Measurements from ENCODE around the gene IL1RL2. TPM values are rescaled to one million over a fixed set of nuclear protein-coding genes. Genes with fewer than 3 reads are reported as not detected.

The IL1RL2 gene
- total and polyA plus RNA-seq, 4 donors, result 0.98 to 2.0 (median 1.3) TPM

- no peak for TF ChIP-seq CTCF (IDR thresholded peaks at IDR 0.05; ENCODE audit: low read depth, low read length, missing input control)
- TF ChIP-seq TAF1 (conservative IDR thresholded peaks at IDR 0.05), result no peak
- TF ChIP-seq YY1 (IDR thresholded peaks at IDR 0.05), result no peak
- no peak for TF ChIP-seq MAX (IDR thresholded peaks at IDR 0.05)
These were observed 79.4 kb downstream of the IL1RL2 start (continued) for GRCh38 chr2:102266204-102266603.

GRCh38 chr2:102267774-102268173 is 81.0 kb downstream of the IL1RL2 start:
- Histone ChIP-seq H3K9me3 (ENCODE audit: control insufficient read depth in 4 of 4, low read length in 3 of 4) (no peaks in the 10 kb centered on the region), H3K36me3 (ENCODE audit: control insufficient read depth in 4 of 4, insufficient read depth in 3 of 4, low read depth in 1 of 4, low read length in 3 of 4) (no peaks in the 10 kb centered on the region), H3K4me1 (ENCODE audit: control insufficient read depth in 4 of 4, insufficient read depth in 4 of 4, low read length in 3 of 4) (no peaks in the 10 kb centered on the region), H3K27ac (ENCODE audit: low read depth in 1 of 2, low read length in 2 of 2) (no peak overlapping the region), H3K4me3 (ENCODE audit: low read depth in 1 of 3, low read length in 3 of 3) (no peak overlapping the region), H3K9ac (ENCODE audit: low read depth in 1 of 2, low read length in 2 of 2) (no peak overlapping the region), H3K27me3 (ENCODE audit: control insufficient read depth in 4 of 4, insufficient read depth in 4 of 4, low read length in 3 of 4) (no peaks in the 10 kb centered on the region)
- 80% methylated on average over 6 of the region's 6 CpGs for WGBS
- no peak for TF ChIP-seq RXRA (IDR thresholded peaks at IDR 0.05)
- TF ChIP-seq GABPA (IDR thresholded peaks at IDR 0.05 in 1 of 2, conservative IDR thresholded peaks at IDR 0.05 in 1 of 2), result no peak
- TF ChIP-seq NR2F2 (IDR thresholded peaks at IDR 0.05), result no peak
- no peak for TF ChIP-seq FOXA2 (IDR thresholded peaks at IDR 0.05)
- TF ChIP-seq EGR1 (IDR thresholded peaks at IDR 0.05; ENCODE audit: low read depth in 2 of 2), result no peak
- TF ChIP-seq RAD21 (IDR thresholded peaks at IDR 0.05), result no peak
- TF ChIP-seq HNF4G (IDR thresholded peaks at IDR 0.05), result no peak
- DNase-seq (ENCODE audit: low spot score), result no peak

- 90% methylated on average over 4 of the region's 4 CpGs for WGBS
- no peak for DNase-seq (ENCODE audit: low spot score)
These were observed 81.8 kb downstream of the IL1RL2 start for GRCh38 chr2:102268510-102269199.

GRCh38 chr2:102269200-102269524 is 82.3 kb downstream of the IL1RL2 start:
- H3K9me3 ChIP-seq (ENCODE audit: control insufficient read depth in 4 of 4, low read length in 3 of 4), result no peaks in the 10 kb centered on the region
- no peak overlapping the region for H3K4me3 ChIP-seq (ENCODE audit: low read depth in 1 of 3, low read length in 3 of 3)
- H3K27ac ChIP-seq (ENCODE audit: low read depth in 1 of 2, low read length in 2 of 2), result no peak overlapping the region
- no peaks in the 10 kb centered on the region for H3K4me1 ChIP-seq (ENCODE audit: control insufficient read depth in 4 of 4, insufficient read depth in 4 of 4, low read length in 3 of 4)
- no peak for DNase-seq (ENCODE audit: low spot score)
- 89% methylated on average over 4 of the region's 4 CpGs for WGBS
- no peaks in the 10 kb centered on the region for H3K27me3 ChIP-seq (ENCODE audit: control insufficient read depth in 4 of 4, insufficient read depth in 4 of 4, low read length in 3 of 4)
- no peaks in the 10 kb centered on the region for H3K36me3 ChIP-seq (ENCODE audit: control insufficient read depth in 4 of 4, insufficient read depth in 3 of 4, low read depth in 1 of 4, low read length in 3 of 4)
- H3K9ac ChIP-seq (ENCODE audit: low read depth in 1 of 2, low read length in 2 of 2), result no peak overlapping the region
- TF ChIP-seq SP1 (IDR thresholded peaks at IDR 0.05) (no peak), RAD21 (IDR thresholded peaks at IDR 0.05) (no peak), ATF3 (IDR thresholded peaks at IDR 0.05) (no peak), JUND (IDR thresholded peaks at IDR 0.05) (no peak), YY1 (IDR thresholded peaks at IDR 0.05) (no peak), HNF4A (conservative IDR thresholded peaks at IDR 0.05) (no peak), EGR1 (IDR thresholded peaks at IDR 0.05; ENCODE audit: low read depth in 2 of 2) (no peak), TAF1 (conservative IDR thresholded peaks at IDR 0.05) (no peak), FOXA2 (IDR thresholded peaks at IDR 0.05) (no peak), GABPA (IDR thresholded peaks at IDR 0.05 in 1 of 2, conservative IDR thresholded peaks at IDR 0.05 in 1 of 2) (no peak), RXRA (IDR thresholded peaks at IDR 0.05) (no peak), CTCF (IDR thresholded peaks at IDR 0.05; ENCODE audit: low read depth, low read length, missing input control) (no peak), REST (IDR thresholded peaks at IDR 0.05) (no peak), NR2F2 (IDR thresholded peaks at IDR 0.05) (no peak), HNF4G (IDR thresholded peaks at IDR 0.05) (no peak), FOXA1 (IDR thresholded peaks at IDR 0.05) (no peak)

More at GRCh38 chr2:102268510-102269199, 81.8 kb downstream of the IL1RL2 start:
- Histone ChIP-seq H3K4me1 (ENCODE audit: control insufficient read depth in 4 of 4, insufficient read depth in 4 of 4, low read length in 3 of 4) (no peaks in the 10 kb centered on the region), H3K27me3 (ENCODE audit: control insufficient read depth in 4 of 4, insufficient read depth in 4 of 4, low read length in 3 of 4) (no peaks in the 10 kb centered on the region), H3K36me3 (ENCODE audit: control insufficient read depth in 4 of 4, insufficient read depth in 3 of 4, low read depth in 1 of 4, low read length in 3 of 4) (no peaks in the 10 kb centered on the region), H3K4me3 (ENCODE audit: low read depth in 1 of 3, low read length in 3 of 3) (no peak overlapping the region), H3K9me3 (ENCODE audit: control insufficient read depth in 4 of 4, low read length in 3 of 4) (no peaks in the 10 kb centered on the region), H3K27ac (ENCODE audit: low read depth in 1 of 2, low read length in 2 of 2) (peak overlapping the region in 1 of 2 donors; percentile 22), H3K9ac (ENCODE audit: low read depth in 1 of 2, low read length in 2 of 2) (no peak overlapping the region)
- no peak for TF ChIP-seq FOXA1 (IDR thresholded peaks at IDR 0.05)
- peak in 1 of 2 donors; percentile 19 for TF ChIP-seq RAD21 (IDR thresholded peaks at IDR 0.05)
